Stimulated activated CD4-positive, alpha-beta T cell treated with anti-CD3 and anti-CD28 coated beads, Interleukin-1b, Interleukin-23, amount 100 ng/mL, for 24 hours (primary cell): Measurements from ENCODE around the gene RFX8.

Source experiments
- DNase-seq, 4 experiments: peaks; one replicate each; pipeline ENCODE4 v3.0.0-alpha.2; 2020; ENCODE audit warnings: low read depth in 4 of 4, low spot score in 1 of 4

Gene RFX8

DNA sequence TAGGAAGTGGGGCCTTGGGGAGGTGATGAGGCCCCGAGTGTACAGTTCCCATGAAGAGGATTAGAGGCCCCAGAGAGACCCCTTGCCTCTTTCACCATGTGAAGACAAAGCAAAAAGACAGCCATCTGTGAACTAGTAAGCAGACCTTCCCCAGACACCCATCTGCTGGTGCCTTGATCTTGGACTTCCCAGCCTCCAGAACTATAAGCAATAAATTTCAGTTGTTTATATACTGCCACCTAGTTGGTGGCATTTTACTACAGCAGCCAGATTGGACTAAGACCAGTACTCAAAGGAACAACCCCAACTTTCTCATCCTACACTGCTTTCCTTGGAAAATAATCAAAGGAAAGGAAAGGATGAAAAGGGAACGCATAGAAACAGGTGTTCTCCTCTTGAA lies 59.7 kb downstream of the RFX8 start:
- DNase-seq, result no peak

DNA sequence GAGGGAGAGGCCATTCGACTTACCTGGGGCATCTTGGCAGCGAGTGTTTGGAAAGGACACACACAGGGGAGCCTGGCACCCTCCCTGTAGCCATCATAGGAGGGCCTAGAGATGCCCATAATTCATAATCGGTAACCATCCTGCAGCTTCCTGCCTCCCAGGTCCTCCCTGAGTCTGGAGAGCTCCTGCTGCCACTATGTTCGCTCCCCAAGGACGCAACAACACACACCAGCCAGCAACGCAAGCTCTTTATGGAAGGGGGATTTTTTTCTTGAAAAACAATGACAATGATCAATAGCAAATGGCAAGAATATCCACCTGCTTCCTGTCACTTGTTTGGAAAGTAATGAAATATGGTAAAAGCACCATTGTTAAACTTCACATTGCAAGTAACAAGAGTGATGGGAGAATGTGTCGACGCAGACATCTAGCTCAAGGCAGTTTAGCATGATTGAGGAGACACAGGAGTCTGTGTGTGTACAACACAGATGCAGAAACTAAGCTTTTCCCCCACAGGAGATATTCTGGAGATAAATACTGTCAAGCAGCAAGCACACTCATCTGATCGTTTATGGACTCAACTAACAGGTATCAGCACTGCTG lies 62.7 kb downstream of the RFX8 start:
- no peak for DNase-seq

DNA sequence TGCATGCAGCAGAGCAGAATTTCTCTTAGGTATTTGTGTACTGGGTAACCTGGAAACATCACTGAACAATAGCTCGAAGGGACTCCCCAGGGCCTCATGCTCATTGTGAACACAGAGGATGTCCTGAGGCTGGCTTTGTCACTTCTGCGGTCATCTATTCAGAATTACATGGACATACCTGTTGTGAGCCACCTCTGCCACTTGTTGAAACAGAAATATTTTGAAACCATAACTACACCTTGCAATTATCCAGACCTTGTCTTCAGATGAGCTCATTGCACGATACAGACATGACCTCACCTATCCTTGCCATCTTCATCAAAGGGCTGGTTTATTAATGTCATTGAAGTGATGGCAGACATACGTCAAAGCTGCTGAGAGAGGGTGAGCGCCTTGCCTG lies 64.2 kb downstream of the RFX8 start:
- DNase-seq, result no peak

DNA sequence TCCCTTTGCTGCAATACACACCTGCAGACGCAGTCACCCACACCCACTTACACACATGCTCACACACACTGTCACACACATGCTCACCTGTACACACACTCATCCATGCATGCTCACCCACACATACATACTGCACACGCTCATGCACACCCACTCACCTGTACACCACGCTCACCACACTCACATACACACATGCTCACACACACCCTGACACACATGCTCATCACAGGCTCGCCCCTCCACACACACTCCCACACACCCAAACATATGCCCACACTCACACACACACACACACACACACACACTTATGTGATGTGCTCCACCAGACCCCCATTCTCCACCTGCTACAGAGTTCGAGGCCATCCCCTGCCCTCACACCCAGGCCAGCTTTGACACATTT lies 64.8 kb downstream of the RFX8 start:
- no peak for DNase-seq

DNA sequence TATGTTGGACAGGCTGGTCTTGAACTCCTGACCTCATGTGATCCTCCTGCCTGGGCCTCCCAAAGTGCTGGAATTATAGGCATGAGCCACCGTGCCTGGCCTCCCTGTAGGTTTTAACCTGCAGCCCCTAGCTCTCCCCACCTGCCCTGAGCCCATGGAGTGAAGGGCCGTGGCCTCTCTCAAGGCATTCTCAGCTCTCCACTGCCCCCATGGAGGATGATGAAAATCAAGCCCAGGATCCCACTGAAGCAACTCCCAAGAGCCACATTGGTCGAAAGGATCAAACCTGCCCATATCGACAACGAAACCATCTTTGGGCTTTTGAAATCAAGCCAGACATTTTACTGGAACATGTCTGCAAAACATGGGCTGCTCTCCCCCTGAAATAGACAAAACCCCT lies 65.2 kb downstream of the RFX8 start:
- DNase-seq, result no peak

DNA sequence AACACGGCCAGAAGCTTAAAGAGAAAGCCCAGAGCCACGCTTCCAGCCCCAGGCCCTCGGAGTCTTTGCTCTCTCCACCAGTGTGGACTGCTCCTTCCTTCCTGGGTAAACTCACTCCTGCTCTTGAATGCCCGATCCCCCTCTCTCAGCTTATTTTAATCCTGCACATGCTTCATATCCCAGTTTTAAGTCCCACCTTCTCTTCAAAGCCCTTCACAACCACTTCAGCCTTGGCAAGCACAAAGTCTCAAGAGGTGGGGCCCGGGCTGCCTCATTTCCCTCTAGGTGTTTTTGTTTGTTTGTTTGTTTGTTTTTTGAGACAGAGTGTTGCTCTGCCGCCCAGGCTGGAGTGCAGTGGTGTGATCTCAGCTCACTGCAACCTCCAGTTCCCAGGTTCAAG lies 66.0 kb downstream of the RFX8 start:
- no peak for DNase-seq

DNA sequence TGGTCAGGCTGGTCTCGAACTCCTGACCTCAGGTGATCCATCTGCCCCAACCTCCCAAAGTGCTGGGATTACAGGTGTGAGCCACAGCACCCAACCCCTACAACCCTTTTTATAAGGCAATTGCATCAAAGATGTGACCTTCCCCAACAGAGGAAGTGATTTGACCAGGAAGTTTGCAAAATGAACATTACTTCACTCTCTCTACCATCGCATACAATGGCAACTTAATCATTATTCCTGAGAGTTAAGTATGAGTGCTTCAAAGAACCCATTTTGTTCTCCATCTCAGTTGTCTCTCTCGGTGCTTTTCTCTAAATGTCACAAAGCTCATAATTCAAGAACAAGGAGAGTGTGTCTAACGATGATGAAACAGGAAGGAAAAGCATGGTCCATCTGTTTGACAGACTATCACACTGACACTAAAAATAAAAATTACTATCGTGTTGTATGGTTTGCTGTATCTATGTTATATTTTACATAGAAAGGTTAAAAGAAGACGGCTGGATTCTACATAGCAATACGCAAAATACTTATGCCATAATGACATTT lies 69.5 kb downstream of the RFX8 start:
- no peak for DNase-seq

DNA sequence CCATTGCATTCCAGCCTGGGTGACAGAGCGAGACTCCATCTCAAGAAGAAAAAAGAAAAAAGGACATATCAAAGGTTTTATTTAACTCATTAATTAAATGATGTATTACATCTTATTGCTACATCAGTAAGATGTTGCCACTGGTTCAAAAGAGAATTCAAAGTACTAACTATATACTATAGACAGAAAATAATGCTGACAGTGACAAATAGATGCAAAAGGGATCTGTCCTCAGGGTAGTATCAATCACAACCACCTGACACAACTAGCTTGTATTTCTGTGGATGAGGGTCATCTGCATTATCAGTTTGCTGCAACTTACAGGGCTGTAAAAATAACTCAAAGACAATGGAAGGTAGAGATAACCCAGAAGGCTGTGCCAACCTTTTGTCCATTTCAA lies 71.2 kb downstream of the RFX8 start:
- no peak for DNase-seq

DNA sequence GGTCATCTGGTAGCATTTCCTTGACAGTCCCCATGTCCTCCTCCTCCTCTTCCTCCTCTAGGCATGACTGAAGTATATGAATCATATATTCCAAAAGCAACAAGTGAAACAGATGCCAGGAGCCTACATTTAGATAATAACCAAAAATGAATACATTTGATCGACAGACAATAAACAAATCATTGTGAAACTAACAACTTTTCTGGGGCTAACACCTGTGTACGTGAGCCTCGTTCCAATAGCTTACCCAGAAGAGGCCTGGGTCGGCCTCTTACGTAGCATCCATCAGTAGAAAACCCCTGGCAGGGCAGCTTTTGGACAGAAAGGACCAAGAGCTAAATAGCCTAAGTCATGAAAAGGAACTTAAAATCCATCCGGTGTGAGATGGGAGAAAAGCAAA lies 72.3 kb downstream of the RFX8 start:
- no peak for DNase-seq

DNA sequence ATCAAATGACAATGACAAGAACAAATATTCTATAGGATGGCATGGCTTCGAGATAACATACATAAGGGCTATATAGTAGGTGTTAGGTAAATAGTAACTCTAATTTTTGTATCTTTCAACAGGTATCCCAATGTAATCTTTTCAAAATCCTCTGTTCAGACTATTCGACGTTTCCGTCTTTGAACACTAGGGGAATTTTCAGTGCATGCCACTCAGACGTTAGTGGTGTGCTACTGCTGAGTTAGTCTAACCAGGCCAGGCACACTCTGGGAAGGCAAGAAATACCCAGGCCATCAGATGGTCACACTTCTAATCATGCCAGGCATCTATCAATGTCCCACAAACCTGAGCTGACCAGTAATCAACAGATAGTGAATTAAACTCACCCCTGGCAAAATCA lies 73.0 kb downstream of the RFX8 start:
- no peak for DNase-seq

DNA sequence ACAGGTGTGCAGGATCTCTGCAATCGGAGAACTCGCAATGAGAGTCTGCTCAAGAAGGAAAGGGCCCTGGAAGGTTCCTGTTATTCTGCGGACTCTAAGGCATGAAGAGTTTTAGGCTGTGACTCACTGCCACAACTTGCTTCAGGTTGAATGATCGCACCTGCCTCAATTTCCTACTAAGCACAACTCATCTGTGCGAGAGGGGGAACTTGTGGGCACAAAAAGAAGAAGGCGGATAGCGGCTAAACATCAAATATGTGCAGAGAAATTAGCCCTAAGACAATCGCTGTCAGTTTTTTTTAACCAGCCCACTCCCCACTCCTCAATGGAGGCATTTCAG lies 73.6 kb downstream of the RFX8 start:
- DNase-seq, result no peak

DNA sequence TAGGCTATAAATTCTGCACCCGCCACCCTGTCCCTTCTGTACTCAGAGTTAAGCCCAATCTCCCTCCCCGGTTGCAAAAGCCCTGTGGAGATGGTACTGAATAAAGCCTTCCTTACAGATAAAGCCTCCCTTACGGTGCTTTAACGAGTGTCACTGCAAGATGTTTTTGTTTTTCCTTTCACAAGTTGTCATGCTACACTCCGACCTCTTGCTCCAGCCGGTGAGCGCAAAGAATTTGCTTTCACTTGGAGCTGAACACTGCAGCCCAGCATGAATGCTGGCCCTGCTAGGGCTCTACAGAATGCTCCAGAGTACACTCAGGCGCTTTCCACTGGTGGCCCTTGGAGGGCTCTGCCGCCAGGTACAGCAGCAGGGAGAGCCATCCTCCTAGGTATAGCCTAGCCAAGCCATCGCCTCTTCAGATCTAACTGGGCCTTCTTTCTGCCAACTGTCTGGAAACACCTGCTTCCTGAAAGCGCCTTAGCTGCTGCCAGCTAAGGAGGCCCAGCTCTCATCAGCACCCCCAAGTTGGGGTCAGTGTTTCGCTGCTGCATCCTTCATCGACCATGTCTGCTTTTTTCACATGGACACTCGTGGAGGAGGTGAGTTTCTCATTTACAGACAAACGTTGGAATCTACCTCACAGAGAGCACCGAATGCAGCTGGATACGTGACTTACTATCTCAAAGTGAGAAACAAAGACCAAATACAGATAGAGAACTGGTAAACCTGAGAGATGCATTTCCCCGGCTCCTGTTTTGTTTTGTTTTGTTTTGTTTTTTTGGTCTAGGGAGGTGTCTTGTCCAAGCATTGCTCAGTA lies 74.2 kb downstream of the RFX8 start:
- DNase-seq, result no peak

DNA sequence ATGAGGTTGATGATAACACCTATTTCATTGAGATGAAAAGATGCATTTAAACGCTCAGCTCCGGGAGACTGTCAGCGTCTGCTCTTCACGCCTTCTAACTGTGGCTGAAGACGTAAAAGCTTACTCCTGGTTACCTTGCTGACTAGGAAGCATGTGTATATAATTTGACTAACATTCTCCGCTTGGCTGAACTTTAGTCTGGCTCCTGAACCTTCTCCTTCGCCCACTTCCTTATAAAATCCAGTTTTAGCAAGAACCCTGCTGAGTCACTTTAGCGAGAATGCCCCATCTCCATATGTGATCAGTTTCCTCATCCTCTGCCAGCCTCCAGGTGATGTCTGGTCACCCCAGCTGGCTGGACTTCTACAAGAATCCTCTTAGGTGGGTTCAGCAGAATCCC lies 74.9 kb downstream of the RFX8 start:
- DNase-seq, result no peak

DNA sequence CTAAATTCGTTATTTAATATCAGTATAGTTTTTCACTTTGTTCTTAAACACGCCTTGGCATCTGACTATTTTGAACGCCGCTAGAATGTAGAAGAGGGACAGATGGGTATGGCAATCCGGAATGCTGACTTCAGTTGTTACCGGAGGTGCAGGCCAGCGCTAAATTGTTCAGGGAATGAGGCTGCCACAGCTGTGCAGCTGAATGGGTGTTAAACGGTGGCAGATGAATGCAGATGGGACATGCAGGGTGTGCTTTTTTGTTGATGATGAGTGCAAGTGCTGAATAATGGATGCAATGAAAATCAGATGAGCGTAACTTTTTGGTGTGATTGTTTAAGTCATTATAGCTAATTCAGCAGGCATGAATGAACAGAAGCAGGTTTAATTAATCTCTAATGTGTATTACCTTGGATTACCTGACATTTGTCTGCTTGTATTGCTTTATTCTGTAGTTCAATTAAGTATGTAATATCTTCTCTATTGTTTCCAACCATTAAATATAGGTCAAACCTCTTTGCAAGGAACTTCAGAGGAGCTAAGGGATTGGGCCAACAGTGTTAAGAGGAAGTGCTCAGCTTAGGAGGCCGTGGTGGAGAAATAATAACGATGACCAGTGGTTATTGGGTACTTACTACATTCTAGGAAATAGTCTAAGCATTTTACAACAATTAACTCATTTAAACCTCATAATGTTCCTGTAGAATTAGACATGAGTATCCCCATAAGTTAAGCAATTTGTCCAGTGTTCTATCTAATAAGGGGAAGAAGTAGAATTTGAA lies 75.7 kb downstream of the RFX8 start:
- no peak for DNase-seq

DNA sequence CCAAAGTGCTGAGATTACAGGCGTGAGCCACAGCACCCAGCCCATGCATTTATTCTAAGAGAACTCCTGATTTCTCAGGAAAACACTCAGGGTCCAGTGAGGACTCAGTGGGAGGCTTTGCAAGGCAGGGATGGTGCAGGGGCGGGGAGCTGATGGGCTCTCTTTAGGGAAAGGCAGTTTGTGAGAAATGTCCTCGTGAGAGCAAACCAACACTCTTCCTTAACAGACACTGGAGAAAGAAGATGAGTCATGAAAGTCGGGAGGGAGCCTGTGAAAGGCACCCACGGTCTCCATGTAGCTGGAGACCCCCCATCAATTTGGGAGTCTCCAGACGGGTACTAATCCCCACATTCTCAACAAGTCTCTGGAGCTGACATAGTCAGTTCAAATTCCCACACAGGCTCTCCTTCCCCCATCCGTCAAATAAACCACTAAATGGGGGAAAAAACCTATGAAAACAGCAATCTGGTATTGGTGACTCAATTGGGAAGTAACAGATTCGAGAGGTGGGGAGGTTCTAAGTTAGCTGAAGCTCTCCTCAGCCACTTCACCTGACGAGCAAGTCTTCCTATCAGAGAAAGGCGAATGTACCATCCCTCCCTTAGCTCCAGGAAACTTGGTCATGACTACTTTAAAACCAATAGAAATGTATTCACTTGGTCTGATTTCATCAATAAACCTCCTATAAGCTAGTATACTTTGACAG lies 76.6 kb downstream of the RFX8 start:
- DNase-seq, result no peak

DNA sequence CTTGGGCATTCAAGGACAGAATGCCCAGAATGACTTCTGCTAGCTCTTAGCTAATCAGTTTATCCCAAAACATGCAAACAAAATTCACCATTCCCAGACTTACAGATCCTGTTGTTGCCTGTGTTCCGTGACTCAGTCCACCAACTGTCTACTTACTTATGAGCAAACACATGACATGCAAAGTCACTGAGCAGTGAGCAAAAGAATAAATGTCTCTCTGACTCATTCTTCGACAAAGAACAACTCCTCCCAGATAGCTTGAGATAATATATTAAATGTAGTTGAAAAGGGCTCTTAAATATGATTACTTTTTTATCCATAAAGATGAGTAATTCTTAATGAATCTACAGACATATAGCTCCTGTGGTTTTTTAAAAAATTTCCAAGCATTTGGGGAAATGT lies 78.6 kb downstream of the RFX8 start:
- no peak for DNase-seq

DNA sequence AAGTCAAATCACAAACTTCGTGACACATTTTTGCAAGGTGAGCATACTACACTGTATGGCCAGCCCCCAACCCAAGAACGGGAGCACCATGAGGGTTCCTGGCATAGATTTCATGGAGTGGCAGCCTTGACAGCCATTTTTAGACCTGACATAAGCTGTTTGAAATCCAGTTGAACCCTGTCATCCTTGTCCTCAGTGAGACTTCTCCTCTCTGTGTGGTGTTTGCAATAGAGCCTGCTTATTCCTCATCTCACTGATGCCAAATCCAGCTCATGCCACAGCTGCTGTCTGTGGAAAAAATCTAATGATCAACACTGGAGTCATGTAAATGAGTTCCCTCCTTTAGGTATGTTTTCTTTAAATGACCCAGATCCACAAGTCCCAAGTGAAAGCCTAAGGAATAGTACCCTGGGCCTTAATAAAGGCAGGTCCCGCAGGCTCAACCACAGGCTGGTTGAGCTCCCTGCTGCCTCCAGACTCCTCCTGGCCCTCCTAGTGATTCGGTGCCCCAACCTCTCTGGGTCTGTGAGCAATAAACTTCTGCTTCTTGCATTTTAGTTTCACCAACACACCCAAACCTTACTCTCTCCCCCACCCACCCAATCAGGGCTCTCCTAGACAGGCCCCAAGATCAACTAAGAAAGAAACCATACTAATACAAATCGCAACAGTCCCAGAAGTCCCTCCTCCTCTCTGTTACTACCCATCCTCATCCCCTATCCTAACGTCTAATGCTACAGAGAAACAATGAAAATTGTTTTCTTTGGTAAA lies 79.2 kb downstream of the RFX8 start:
- DNase-seq, result no peak

DNA sequence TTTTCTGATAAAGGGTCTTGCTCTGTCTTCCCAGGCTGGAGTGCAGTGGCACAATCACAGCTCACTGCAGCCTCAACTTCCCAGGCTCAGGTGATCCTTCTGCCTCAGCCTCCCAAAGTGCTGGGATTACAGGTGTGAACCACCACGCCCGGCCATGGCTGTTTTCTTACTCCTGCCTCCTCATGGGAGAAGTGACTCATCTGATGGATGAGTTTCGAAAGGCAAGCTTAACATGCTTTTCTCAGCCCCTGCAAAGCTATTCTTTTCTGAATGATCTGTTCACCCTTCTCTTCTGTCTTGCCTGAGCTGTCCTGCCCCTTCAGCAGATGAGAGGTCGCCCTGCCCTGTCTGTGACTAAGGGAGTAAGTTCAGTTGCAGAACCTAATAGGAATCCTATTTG lies 86.7 kb downstream of the RFX8 start:
- no peak for DNase-seq

DNA sequence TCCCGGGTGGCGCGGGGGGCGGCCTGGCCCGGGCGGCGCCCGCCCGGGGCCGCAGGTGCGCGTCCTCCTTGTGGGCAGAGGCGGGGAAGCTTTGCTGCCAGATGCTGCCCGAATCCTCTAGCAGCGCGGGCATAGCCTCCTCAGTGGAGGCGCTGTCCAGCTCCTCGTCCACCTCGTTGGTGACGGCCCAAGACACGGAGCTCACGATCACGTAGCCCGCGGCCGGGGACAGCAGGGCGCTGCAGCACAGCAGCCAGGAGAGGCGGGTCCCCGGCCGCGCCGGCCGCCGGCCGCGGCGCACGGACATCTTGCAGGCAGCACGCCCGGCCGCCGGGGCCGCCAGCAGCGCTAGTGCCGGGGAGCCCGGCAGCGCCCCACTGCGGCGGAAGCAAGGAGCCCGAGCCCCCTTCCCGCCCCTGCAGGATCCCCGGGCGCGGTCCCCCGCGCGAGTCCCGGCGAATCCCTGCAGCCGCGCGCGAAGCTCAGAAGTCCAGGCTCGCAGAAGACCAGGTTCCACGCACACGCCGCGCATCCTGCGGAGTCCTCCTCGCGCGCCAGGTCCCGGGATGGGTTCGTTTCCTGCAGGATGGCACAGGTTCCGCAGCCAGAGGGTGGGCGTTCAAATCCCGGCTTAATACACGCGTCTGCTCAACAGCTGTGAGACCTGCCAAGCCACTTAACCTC lies 87.6 kb downstream of the RFX8 start, which contains the start of gene CREG2:
Gene CREG2, minus strand, starts transcription at position 353 of the 684 bp plus-strand sequence. Its CDS starts 46 bp downstream, at position 307.
- peak; percentile 25 to 45 (median 34) for DNase-seq

DNA sequence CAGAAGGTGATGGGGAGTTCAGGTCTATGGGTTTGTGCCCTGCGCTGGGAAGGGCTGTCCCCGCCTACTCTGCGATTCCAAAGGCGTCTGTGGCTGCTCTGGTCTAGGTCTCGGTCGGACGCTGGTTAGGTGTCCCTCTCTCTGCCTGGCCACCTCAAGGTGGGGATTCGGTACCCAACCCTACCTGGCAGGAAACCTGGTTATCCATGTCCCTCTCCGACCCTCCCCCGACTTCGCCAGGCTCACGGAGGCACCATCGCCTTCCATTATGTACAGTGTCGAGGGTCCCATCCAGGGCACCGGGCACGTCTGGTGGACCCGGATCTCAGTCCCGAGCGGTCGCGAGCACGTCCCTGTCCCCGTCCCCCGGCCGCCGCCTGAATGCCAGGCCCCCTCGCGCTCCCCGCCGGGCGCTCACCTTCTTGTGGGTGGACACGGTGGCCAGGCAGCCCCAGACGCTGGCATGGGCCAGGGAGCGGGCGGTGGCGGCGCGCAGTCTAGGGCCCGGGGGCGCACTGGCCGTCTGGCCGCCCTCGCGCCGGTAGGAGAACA lies 88.2 kb downstream of the RFX8 start:
- DNase-seq, result no peak
